NCI-H345 treated with DMSO at 0.1 percent for 48 hours (cell line): ENCODE data around the gene ZNRF4.
"Not testable (repeated sequence)": the region's sequence is repeated elsewhere in the genome, so short reads cannot be mapped to it uniquely, and the experiment has no call there.

Experiments used
- DNase-seq: peaks from one replicate; lab custom pipeline; 2025; ENCODE audit not compliant: unreplicated experiment; lab: John Stamatoyannopoulos, UW

Gene ZNRF4, protein sequence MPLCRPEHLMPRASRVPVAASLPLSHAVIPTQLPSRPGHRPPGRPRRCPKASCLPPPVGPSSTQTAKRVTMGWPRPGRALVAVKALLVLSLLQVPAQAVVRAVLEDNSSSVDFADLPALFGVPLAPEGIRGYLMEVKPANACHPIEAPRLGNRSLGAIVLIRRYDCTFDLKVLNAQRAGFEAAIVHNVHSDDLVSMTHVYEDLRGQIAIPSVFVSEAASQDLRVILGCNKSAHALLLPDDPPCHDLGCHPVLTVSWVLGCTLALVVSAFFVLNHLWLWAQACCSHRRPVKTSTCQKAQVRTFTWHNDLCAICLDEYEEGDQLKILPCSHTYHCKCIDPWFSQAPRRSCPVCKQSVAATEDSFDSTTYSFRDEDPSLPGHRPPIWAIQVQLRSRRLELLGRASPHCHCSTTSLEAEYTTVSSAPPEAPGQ

DNA sequence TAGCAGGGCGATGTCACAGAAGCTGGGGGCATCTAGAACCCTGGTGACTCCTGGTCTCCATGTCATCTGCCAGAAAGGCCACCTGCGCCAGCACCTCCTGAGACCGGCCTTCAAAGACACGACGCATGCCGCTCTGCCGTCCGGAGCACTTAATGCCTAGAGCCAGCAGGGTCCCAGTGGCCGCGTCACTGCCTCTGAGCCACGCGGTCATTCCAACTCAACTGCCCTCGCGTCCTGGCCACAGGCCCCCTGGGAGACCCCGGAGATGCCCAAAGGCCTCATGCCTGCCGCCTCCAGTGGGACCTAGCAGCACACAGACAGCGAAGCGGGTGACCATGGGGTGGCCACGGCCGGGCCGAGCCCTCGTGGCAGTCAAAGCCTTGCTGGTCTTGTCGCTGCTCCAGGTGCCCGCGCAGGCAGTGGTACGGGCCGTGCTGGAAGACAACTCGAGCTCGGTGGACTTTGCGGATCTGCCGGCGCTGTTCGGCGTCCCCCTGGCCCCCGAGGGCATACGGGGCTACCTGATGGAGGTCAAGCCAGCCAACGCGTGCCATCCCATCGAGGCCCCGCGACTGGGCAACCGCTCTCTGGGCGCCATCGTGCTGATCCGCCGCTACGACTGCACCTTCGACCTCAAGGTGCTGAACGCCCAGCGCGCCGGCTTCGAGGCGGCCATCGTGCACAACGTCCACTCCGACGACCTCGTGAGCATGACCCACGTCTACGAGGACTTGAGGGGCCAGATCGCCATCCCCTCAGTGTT lies at the start of gene ZNRF4:
TSS of gene ZNRF4 (plus strand) at position 51 of the 763 bp plus-strand sequence. CDS start at position 126, 75 bp downstream.
- DNase-seq = no peak

- not testable (repeated sequence) for DNase-seq
Measured at GRCh38 chr19:5406198-5406597, 49.0 kb upstream of the ZNRF4 start.

DNA sequence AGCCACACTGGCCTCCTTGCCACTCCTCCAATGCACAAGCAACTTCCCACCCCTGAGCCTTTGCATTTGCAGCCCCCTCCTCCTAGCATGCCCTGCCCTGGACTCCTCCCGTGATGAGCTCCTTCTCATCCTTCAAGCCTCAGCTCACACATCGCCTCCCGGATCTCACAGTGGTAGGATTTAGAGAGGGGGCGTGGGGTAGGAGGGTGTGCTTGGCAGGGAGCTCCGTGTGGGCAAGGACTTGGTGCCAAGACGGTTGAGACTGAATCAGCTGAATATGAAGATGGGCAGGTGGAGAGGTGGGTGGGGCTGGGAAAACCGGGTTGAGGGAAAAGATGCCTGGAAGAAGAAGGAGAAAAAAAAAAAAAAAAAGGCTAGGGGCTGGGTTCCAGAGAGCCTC lies 48.4 kb upstream of the ZNRF4 start:
- no peak for DNase-seq

DNA sequence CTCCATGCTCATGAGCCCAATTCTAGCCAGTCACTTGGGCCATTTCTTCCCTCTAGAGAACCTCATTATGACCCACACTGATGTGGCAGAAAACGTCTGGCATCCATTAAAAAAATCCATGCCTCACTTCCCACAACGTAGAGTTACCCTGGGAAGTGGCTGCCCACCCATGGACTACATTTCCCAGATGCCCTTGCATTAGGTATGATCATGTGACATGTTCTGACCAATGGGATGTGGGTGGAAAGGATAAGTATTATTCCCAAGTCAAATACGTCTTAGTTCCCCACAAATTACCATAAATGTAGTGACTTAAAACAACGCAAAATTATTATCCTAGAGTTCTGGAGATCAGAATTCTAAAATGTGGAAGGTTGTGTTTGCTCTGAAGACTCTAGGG lies 47.9 kb upstream of the ZNRF4 start:
- no peak for DNase-seq

- no peak for DNase-seq
Measured at GRCh38 chr19:5417495-5418436, 37.5 kb upstream of the ZNRF4 start.

- no peak for DNase-seq
Measured at GRCh38 chr19:5418677-5419076, 36.5 kb upstream of the ZNRF4 start.

DNA sequence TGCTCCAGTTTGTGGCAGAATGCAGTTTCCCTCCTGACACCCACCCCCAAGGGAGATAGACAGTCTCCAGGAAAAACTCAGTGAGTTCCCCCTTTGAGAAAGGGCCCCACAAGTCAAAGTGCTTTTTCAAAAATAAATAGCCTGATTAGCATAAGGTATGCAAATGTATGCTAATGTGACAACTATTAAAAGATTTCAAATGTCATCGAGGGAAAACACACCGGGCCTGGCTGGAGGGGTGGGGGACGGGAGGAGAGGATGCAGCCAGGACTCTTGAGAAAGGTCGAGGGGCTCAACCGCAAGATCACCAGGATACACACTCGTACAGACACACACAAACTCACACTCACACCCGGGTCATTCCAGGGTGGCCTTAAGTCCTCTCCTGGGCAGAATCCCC lies 34.3 kb upstream of the ZNRF4 start:
- DNase-seq = no peak

- no peak for DNase-seq
Measured at GRCh38 chr19:5423567-5424125, 31.6 kb upstream of the ZNRF4 start.

- DNase-seq = no peak
Measured at GRCh38 chr19:5424192-5424973, 30.8 kb upstream of the ZNRF4 start.

DNA sequence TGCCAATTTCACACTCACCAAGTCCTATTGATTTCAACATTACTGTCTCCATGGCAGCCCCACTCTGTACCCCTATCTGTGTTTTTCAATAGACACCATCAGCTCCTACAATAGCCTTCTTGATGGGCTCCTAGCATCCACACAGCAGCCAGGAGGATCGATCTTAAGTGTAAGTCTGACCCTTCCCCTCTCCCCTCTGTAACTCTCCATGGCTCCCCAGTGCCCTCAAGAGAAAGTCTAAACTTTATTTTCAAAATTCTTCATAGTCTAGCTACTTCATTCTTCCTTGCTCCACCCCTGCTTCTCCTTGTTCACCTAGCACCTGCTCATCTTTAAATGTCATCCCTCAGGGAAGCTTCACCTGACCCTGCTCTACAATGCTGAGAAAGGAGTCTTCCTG lies 30.0 kb upstream of the ZNRF4 start:
- DNase-seq = no peak

GRCh38 chr19:5430237-5430636 lies 25.0 kb upstream of the ZNRF4 start:
- no peak for DNase-seq

DNA sequence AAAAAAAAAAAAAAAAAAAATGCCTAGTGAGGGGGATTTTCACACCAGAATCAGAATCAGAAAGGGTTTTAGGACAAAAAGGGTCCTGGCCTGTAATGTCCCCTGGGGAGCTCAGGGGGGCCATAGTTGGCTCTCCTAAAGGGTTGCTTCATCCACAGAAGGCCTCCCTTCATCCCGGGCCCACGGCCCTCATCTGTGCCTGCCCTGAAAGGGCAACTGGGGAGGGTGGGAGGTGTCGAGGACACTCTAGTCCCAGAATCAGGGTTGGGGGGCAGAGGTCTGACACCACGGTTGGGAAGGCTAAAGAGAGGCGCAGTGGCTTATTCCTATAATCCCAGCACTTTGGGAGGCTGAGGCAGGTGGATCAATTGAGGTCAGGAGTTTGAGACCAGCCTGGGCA lies 22.5 kb upstream of the ZNRF4 start:
- DNase-seq = no peak

GRCh38 chr19:5434351-5434917 lies 20.8 kb upstream of the ZNRF4 start:
- no peak for DNase-seq

GRCh38 chr19:5434970-5435641 lies 20.1 kb upstream of the ZNRF4 start:
- DNase-seq = no peak

DNA sequence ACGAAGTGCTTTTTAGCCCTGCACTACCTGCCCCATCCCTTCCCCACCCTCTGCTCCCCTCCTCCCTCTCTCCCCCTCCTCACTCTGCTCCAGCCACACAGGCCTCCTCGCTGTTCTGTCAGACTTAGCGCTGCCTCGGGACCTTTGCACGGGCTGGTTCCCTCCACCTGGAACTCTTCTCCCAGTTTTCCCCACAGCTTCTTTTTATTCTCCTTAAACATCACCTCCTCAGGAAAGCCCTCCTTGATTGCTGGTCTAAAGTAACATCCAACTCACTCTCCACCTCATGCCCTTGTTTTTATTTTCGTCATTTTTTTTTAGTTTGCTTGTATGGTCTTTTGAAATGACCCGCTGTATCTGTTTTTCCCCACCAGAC lies 19.6 kb upstream of the ZNRF4 start:
- no peak for DNase-seq

GRCh38 chr19:5436106-5436947 lies 18.9 kb upstream of the ZNRF4 start:
- peak; percentile 33 for DNase-seq

DNA sequence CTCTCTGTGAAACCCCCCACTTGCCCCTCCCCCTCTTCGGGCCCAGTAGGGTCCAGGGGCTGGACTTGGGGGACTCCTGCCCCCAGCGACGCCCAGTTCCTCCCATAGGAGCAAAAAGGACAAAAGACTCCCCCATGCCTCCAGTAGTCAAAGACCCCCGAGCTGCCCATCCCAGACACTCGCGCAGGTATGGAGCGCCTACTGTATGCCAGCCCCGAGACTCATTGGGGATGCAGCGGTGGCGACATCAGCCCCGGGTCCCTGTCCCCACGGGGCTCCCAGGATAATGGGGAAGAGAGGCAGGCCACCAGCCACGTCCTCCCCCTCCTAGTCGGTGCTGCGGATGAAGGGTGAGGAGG lies 18.3 kb upstream of the ZNRF4 start:
- DNase-seq = no peak

DNA sequence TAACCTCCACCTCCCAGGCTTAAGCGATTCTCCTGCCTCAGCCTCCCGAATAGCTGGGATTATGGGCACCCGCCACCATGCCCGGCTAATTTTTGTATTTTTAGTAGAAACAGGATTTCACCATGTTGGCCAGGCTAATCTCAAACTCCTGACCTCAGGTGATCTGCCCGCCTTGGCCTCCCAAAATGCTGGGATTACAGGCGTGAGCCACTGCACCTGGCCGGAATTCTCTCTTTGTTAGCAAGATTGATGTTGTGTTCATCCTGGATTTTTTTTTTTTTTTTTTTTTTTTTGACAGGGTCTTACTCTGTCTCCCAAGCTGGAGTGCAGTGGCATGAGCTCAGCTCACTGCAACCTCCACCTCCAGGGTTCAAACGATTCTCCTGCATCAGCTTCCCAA lies 16.5 kb upstream of the ZNRF4 start:
- not testable (repeated sequence) for DNase-seq
